ENCODE measurements around the gene GPI. TPM values are rescaled to one million over a fixed set of nuclear protein-coding genes. Genes with fewer than 3 reads are reported as not detected.

The GPI gene
- total and polyA plus RNA-seq, 2 donors (not counting 3 experiments of a cell fraction or from before 2014, with no cell fraction given) = 131 to 273 TPM

GRCh38 chr19:34356875-34357274 lies 8.1 kb upstream of the GPI start:
- no peak overlapping the region for H3K27ac ChIP-seq (ENCODE audit: insufficient read depth, low read depth, low read length)
- H3K79me2 ChIP-seq (ENCODE audit: control insufficient read depth, insufficient read depth, low read length) = no peaks in the 10 kb centered on the region
- dilution Hi-C loops (cut with MboI; ENCODE audit: extremely low pct_ligation_motif_present, low sequenced_read_pairs) = no loop called here
- no peaks in the 10 kb centered on the region for H3K9me3 ChIP-seq (replicated peaks; ENCODE audit: control insufficient read depth, insufficient read depth, low read length)
- POLR2A ChIA-PET = no interaction called here
- H3K9me1 ChIP-seq (replicated peaks; ENCODE audit: control insufficient read depth, extremely low read depth, insufficient read depth, low read length) = no peaks in the 10 kb centered on the region
- CTCF ChIA-PET = no interaction called here
- BruUV-seq (replicated peaks) = no TSS peak
- H3K27me3 ChIP-seq (ENCODE audit: control insufficient read depth in 2 of 2, insufficient read depth in 2 of 2, low read length in 2 of 2) = no peaks in the 10 kb centered on the region
- no peak overlapping the region for H3K9ac ChIP-seq (replicated peaks; ENCODE audit: extremely low read depth, insufficient read depth, low read length)
- no peak overlapping the region for H2AFZ ChIP-seq (ENCODE audit: low read depth, low read length)
- H3K4me3 ChIP-seq (replicated peaks in 1 of 3; ENCODE audit: insufficient read depth in 1 of 3, low read depth in 1 of 3, low read length in 3 of 3) = no peak overlapping the region
- peaks cover 4 to 21% of the 10 kb centered on the region in 2 experiments for H3K36me3 ChIP-seq (ENCODE audit: control insufficient read depth in 2 of 2, extremely low read depth in 1 of 2, insufficient read depth in 2 of 2, low read length in 2 of 2)
- peaks cover 11% of the 10 kb centered on the region for H3K4me1 ChIP-seq (ENCODE audit: control insufficient read depth, extremely low read depth, insufficient read depth, low read length)
- H3K4me2 ChIP-seq (ENCODE audit: insufficient read depth, low read length) = no peak overlapping the region
- DNase-seq (ENCODE audit: low read depth, low spot score) = no peak
- FAIRE-seq = no peak
- TF ChIP-seq MAX (IDR thresholded peaks at IDR 0.05; ENCODE audit: insufficient read depth, insufficient read length) (no peak), MYC (IDR thresholded peaks at IDR 0.05; ENCODE audit: low read depth, low read length) (no peak), FOS (IDR thresholded peaks at IDR 0.05; ENCODE audit: borderline replicate concordance, insufficient read depth, low read length) (no peak), EZH2 (IDR thresholded peaks at IDR 0.05; ENCODE audit: borderline replicate concordance, low read depth, low read length, severe bottlenecking) (no peak), GATA2 (IDR thresholded peaks at IDR 0.05; ENCODE audit: insufficient read depth, insufficient read length, low read depth, low read length) (no peak), POLR2AphosphoS5 (IDR thresholded peaks at IDR 0.05; ENCODE audit: insufficient read depth, low read depth, low read length) (no peak), JUN (IDR thresholded peaks at IDR 0.05; ENCODE audit: borderline replicate concordance, insufficient read depth, insufficient read length, low read depth) (no peak), CTCF (IDR thresholded peaks at IDR 0.05; ENCODE audit: extremely low read depth in 1 of 2, insufficient read depth in 1 of 2, low read depth in 1 of 2, low read length in 2 of 2) (no peak), POLR2A (IDR thresholded peaks at IDR 0.05; ENCODE audit: low read depth, low read length) (no peak)
- H4K20me1 ChIP-seq (replicated peaks; ENCODE audit: control insufficient read depth, extremely low read depth, insufficient read depth, low read length) = no peaks in the 10 kb centered on the region
- intact Hi-C loops (cut with micrococcal nuclease) = no loop called here
